GM18499 (cell line): ENCODE results near the gene RWDD1.
"Not testable (repeated sequence)": the region's sequence is repeated elsewhere in the genome, so short reads cannot be mapped to it uniquely, and the experiment has no call there.

Source experiments
- ATAC-seq: cut with Tn5 transposase; IDR thresholded peaks from one replicate; pipeline ENCODE4 v1.9.1; 2021; ENCODE audit warnings: moderate number of reproducible peaks; ENCODE audit not compliant: insufficient read depth, unreplicated experiment

Gene RWDD1

DNA sequence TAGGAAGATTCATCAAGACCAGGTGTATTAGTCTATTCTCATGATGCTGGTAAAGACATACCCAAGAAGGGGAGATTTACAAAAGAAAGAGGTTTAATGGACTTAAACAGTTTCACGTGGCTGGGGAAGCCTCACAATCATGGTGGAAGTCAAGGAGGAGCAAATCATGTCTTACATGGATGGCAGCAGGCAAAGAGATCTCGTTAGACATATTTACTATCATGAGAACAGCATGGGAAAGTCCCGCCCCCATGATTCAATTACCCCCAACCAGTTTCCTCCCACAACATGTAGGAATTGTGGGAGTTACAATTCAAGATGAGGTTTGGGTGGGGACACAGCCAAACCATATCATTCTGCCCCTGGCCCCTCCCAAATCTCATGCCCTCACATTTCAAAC lies 32.6 kb downstream of the RWDD1 start:
- not testable (repeated sequence) for ATAC-seq

DNA sequence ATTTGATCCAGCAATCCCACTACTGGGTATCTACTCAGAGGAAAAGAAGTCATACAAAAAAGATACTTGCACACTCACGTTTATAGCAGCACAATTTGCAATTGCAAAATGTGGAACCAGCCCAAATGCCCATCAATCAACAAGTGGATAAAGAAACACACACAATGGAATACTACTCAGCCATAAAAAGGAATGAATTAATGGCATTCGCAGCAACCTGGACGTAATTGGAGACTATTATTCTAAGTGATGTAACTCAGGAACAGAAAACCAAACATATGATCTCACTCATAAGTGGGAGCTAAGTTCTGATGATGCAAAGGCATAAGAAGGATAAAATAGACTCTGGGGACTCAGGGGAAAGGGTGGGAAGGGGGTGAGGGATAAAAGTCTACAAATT lies 33.6 kb downstream of the RWDD1 start:
- ATAC-seq: not testable (repeated sequence)

DNA sequence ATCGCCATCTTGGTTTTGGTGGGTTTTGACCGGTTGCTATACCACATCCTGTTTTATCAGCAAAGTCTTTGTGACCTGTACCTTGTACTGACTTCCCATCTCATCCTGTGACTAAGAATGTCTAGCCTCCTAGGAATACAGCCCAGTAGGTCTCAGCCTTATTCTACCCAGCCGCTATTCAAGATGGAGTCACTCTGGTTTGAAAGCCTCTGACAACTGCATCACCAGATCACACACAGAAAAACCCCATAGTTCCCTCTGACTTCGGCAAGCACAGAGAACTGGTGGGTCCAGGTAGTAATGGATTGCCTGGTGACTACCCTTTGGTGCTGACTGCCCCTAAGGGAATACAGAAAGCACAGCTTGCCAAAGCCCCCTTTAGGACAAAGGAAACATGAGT lies 34.6 kb downstream of the RWDD1 start:
- no peak for ATAC-seq

DNA sequence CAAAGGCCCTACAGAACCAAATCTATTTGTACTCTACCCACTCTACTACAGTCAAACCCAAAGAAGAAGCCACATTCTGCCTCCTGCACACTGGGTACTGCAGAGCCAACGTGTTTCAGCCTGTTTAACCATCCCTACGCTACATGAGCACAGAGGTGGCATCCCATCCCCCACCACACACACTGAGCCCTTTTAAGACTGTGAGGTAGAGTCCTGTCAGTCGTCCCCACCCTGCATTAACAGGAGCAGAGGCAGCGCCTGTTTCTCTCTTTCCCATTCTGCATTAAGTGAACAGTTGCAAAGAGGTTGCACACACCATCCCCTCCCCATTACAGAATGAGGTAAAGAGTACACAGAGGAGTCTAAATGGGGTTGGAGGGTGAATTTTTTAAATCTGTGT lies 39.8 kb downstream of the RWDD1 start:
- ATAC-seq: no peak

DNA sequence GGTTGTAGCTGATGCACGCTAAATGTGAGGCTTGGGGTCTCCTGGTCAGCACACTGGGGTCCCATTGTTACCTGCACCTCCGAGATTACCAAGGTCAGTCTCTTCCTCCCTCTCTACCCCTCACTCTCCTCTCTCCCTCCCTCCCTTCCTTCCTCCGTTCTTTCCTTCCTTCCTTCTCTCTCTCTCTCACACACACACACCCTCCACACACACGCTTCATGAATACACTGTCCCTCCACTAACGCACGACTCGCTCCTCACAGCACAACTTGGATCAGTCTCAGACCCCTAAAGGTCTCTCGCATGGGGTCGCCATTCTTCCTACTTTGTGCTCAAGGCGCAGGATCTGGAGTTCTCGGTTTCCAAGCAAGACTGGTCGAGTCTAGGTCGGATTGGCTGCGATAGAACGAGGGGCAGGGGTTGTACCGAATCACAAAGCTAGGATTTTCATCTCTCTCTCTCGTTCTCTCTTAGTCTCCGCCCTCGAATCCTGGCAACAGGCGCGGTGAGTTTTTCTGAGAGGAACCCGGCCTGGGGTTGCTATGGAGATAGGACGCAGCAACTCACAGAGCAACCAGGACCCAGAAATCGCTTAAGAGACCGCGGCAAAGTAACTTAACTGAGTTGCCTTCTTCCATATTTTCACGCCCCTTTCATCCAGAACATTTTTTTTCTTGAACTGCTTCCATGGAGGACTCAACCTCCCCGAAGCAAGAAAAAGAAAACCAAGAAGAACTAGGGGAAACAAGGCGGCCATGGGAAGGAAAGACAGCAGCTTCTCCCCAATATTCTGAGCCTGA lies 44.8 kb downstream of the RWDD1 start, which contains the start of gene RSPH4A:
Gene RSPH4A (plus strand): TSS at position 543 of the 800 bp plus-strand sequence. CDS start 145 bp downstream, at position 688.
- peak; percentile 99 for ATAC-seq

DNA sequence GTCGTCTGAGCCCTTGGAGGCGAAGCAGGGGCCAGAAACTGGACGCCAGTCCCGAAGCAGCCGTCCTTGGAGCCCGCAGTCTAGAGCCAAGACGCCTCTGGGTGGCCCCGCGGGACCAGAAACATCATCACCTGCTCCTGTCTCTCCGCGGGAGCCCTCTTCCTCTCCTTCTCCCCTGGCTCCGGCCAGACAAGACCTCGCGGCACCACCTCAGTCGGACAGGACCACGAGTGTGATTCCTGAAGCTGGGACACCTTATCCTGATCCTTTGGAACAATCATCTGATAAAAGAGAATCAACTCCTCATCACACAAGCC lies 45.4 kb downstream of the RWDD1 start:
- ATAC-seq: no peak

DNA sequence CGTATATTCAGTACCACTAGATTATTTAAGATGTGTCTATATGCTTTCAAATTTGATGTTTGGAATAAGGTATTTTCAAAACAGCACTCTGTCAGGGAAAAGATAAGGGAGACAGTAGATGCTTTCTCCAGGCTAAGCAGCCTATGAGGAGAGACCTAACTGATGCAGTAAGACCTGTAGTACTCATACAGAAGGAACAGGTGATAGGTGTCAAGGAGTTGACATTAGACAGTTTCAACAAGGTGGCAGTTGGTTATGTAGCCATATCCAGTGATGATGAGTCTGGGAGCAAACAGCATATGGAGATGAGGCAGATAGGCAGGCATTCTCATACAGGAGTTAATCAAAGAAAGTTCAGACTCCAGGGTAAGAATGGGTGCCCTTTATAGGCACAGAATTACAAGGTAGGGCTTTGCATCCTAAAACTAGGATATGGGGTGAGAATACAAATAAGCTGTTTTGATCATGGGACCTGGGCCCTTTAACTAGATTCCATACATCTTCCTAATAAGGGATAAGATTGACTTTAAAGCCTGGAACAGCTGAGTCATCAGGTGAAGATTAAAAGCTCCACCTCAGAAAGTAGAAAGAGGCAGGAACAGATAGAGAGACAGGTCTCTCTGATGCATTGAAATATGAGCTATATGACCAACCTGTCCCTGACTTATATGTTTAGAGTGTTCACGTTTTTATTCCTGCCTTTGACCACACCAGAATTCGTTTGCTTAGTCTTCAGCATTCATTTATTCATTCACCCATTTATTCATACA lies 52.9 kb downstream of the RWDD1 start:
- no peak for ATAC-seq

DNA sequence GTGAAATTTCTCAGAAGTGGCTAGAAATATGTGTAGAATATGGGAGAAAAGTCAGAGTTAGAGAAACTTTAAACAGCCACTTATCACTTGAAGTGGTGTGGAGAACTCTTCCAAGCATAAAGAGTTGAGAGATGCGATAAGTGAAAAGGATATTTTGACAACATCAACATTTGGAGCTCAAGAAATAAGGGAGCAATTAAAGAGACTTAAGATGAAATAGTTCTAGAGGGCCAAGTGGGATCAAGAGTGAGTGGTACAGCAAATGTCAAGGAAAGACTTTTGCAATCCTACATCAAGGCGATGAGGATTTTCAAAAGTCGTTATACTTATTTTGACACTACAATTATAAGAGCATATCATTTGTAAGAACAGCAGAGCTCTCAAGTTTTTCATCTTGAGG lies 54.6 kb downstream of the RWDD1 start:
- ATAC-seq: no peak

DNA sequence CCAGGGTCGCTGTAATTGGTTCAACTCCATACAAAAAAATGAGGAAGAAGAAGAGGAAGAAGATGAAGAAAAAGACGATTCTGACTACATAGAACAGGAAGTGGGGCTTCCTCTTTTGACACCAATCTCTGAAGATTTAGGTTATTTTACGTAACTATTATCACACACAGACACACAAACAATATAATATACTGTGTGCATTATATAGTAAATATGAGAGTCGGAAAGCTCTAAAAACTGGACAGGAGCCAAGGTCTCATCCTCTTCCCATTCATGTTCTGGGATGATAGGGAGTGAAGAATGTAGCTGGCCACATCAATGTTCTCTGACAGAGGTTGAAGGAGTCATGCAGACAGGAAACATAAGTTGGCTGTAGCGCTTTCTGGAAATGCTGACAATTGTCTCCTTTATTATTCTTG lies 58.3 kb downstream of the RWDD1 start:
- ATAC-seq: no peak

DNA sequence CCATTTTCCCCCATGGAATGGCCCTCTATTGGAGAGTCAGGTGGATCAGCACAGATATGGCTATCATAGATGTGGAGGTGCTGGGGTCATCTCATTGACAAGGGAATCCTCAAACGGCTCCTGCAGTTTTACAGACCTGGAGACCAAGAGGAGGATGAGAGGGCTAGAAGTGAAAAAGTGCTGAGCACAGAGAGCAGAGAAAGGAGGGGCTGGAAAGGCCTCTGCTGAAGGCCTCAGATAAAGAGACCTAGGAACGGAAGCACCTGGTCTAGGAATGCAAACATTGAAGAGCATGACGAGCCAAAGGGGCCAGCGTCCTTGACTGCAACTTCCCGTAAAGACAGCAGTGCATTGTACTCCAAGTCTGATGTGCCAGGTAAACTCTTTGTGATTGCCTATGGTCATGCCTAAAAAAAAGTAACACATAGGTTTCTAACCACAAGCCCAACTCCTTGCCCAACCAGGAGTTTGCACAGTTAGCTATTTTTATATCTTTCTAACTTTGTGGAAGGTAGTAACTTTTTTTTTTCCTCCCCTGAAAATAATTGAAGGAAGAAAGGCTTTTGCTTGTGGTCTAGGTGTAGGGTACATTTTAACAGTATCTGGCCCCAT lies 60.2 kb downstream of the RWDD1 start:
- ATAC-seq: peak; percentile 72

DNA sequence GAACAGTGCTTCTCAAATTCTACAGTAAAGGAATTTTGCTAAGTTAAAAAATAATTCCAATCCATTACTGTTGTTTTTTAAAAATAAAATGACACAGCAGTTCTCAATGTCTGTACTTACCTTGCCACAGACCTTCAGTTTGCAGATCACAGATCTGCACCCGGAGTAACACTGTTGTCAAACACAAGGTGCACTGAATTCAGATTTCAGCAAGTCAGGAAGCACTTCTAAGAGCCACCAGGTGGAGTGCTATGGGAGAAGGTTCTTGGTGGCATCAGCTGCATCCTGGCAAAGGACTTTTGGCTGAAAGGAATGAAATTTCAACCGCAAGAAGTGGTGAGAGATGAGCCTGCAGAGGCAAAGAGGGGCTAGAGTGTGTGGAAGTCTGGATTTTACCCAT lies 62.4 kb downstream of the RWDD1 start:
- no peak for ATAC-seq
